ENCODE data around the gene CRB2.

The CRB2 gene

GRCh38 chr9:123353984-123354591 lies 1.9 kb upstream of the CRB2 start:
- Histone ChIP-seq H3K14ac (ENCODE audit: low read length) (peak overlapping the region; percentile 5), H2BK5ac (ENCODE audit: low read length) (no peak overlapping the region)
- WGBS, 2 donors (ENCODE audit: extremely low coverage in 2 of 2, insufficient read length in 2 of 2, insufficient replicate concordance in 1 of 2), result no CpG with 5 or more reads among the region's 20 CpGs

GRCh38 chr9:123354806-123355508 lies 1.0 kb upstream of the CRB2 start:
- H3K4ac ChIP-seq (ENCODE audit: low read length), result no peak overlapping the region
- H3K4me1 ChIP-seq (ENCODE audit: control insufficient read depth in 2 of 2, insufficient read depth in 1 of 2, low read depth in 1 of 2, low read length in 2 of 2), result peaks cover 29% of the 10 kb centered on the region in 2 donors
- no peak overlapping the region for H4K8ac ChIP-seq (ENCODE audit: low read depth, low read length)
- no peak for DNase-seq (ENCODE audit: low spot score)
- no peak overlapping the region for H3K4me2 ChIP-seq (ENCODE audit: insufficient read depth, low read length, poor library complexity, severe bottlenecking)
- H2AFZ ChIP-seq (ENCODE audit: low read length), result no peak overlapping the region
- peaks cover 3% of the 10 kb centered on the region for H3K79me1 ChIP-seq (ENCODE audit: low read depth, low read length)
- peaks cover 0 to 2% of the 10 kb centered on the region in 2 donors for H3K36me3 ChIP-seq (replicated peaks in 1 of 2; ENCODE audit: control insufficient read depth in 2 of 2, insufficient read depth in 2 of 2, low read length in 2 of 2)
- H4K91ac ChIP-seq (ENCODE audit: low read depth, low read length, poor library complexity), result no peak overlapping the region
- no peak overlapping the region for H3K14ac ChIP-seq (ENCODE audit: low read length)
- H2BK15ac ChIP-seq (ENCODE audit: low read length), result peak overlapping the region; percentile 39
- no peak overlapping the region for H2BK5ac ChIP-seq (ENCODE audit: low read length)
- no peaks in the 10 kb centered on the region for H3K9me3 ChIP-seq (replicated peaks in 1 of 2; ENCODE audit: control insufficient read depth in 2 of 2, insufficient read depth in 1 of 2, low read depth in 1 of 2, low read length in 2 of 2)
- no peak overlapping the region for H3K9ac ChIP-seq (ENCODE audit: low read depth, low read length, poor library complexity)
- H2BK120ac ChIP-seq (ENCODE audit: low read depth, low read length), result peak overlapping the region; percentile 35
- no peak overlapping the region for H3K23ac ChIP-seq (ENCODE audit: low read depth, low read length, poor library complexity)
- H3K27me3 ChIP-seq (ENCODE audit: control insufficient read depth in 3 of 3, insufficient read depth in 3 of 3, low read depth in 1 of 3, low read length in 3 of 3), result peaks cover 0 to 3% (median 0%) of the 10 kb centered on the region in 3 experiments
- H2BK12ac ChIP-seq (ENCODE audit: low read length), result no peak overlapping the region
- no CpG with 5 or more reads among the region's 9 CpGs for WGBS, 2 donors (ENCODE audit: extremely low coverage in 2 of 2, insufficient read length in 2 of 2, insufficient replicate concordance in 1 of 2)
- peak overlapping the region; percentile 56 for H2AK5ac ChIP-seq (ENCODE audit: low read depth, low read length)
- no peak overlapping the region for H3K27ac ChIP-seq (replicated peaks; ENCODE audit: low read length)
- H3K18ac ChIP-seq (ENCODE audit: low read length), result peak overlapping the region; percentile 32
- no peak overlapping the region for H3K4me3 ChIP-seq (ENCODE audit: low read length in 2 of 2)

More at GRCh38 chr9:123353984-123354591, 1.9 kb upstream of the CRB2 start:
- Histone ChIP-seq H3K9ac (ENCODE audit: low read depth, low read length, poor library complexity) (peak overlapping the region; percentile 73), H3K36me3 (replicated peaks in 1 of 2; ENCODE audit: control insufficient read depth in 2 of 2, insufficient read depth in 2 of 2, low read length in 2 of 2) (peaks cover 0 to 2% of the 10 kb centered on the region in 2 donors), H2AFZ (ENCODE audit: low read length) (peak overlapping the region; percentile 12), H4K8ac (ENCODE audit: low read depth, low read length) (no peak overlapping the region), H3K18ac (ENCODE audit: low read length) (peak overlapping the region; percentile 85), H3K23ac (ENCODE audit: low read depth, low read length, poor library complexity) (peak overlapping the region; percentile 8), H4K91ac (ENCODE audit: low read depth, low read length, poor library complexity) (no peak overlapping the region), H3K79me1 (ENCODE audit: low read depth, low read length) (peaks cover 3% of the 10 kb centered on the region), H2BK120ac (ENCODE audit: low read depth, low read length) (peak overlapping the region; percentile 4), H3K4me2 (ENCODE audit: insufficient read depth, low read length, poor library complexity, severe bottlenecking) (peak overlapping the region; percentile 35), H3K4ac (ENCODE audit: low read length) (peak overlapping the region; percentile 30), H2BK12ac (ENCODE audit: low read length) (no peak overlapping the region), H3K4me3 (ENCODE audit: low read length in 2 of 2) (no peak overlapping the region), H3K27ac (replicated peaks; ENCODE audit: low read length) (no peak overlapping the region), H3K4me1 (ENCODE audit: control insufficient read depth in 2 of 2, insufficient read depth in 1 of 2, low read depth in 1 of 2, low read length in 2 of 2) (peaks cover 22 to 25% of the 10 kb centered on the region in 2 donors), H2AK5ac (ENCODE audit: low read depth, low read length) (peak overlapping the region; percentile 96), H3K9me3 (replicated peaks in 1 of 2; ENCODE audit: control insufficient read depth in 2 of 2, insufficient read depth in 1 of 2, low read depth in 1 of 2, low read length in 2 of 2) (no peaks in the 10 kb centered on the region), H3K27me3 (ENCODE audit: control insufficient read depth in 3 of 3, insufficient read depth in 3 of 3, low read depth in 1 of 3, low read length in 3 of 3) (peaks cover 0 to 3% (median 0%) of the 10 kb centered on the region in 3 experiments), H2BK15ac (ENCODE audit: low read length) (peak overlapping the region; percentile 86)
- peak; percentile 81 for DNase-seq (ENCODE audit: low spot score)

- peak overlapping the region; percentile 46 for H3K23ac ChIP-seq (ENCODE audit: low read depth, low read length, poor library complexity)
- H4K8ac ChIP-seq (ENCODE audit: low read depth, low read length), result peak overlapping the region; percentile 99
- peak overlapping the region; percentile 85 to 89 for H3K4me3 ChIP-seq (ENCODE audit: low read length in 2 of 2)
- peak overlapping the region; percentile 94 for H3K27ac ChIP-seq (replicated peaks; ENCODE audit: low read length)
- H2AFZ ChIP-seq (ENCODE audit: low read length), result no peak overlapping the region
- H3K18ac ChIP-seq (ENCODE audit: low read length), result peak overlapping the region; percentile 99
- peak overlapping the region; percentile 75 for H2BK15ac ChIP-seq (ENCODE audit: low read length)
- H2BK5ac ChIP-seq (ENCODE audit: low read length), result peak overlapping the region; percentile 99
- peaks cover 0 to 3% (median 0%) of the 10 kb centered on the region in 3 experiments for H3K27me3 ChIP-seq (ENCODE audit: control insufficient read depth in 3 of 3, insufficient read depth in 3 of 3, low read depth in 1 of 3, low read length in 3 of 3)
- no CpG with 5 or more reads among the region's 19 CpGs for WGBS, 2 donors (ENCODE audit: extremely low coverage in 2 of 2, insufficient read length in 2 of 2, insufficient replicate concordance in 1 of 2)
- H3K4ac ChIP-seq (ENCODE audit: low read length), result peak overlapping the region; percentile 95
- DNase-seq (ENCODE audit: low spot score), result peak; percentile 81
- peak overlapping the region; percentile 71 for H2AK5ac ChIP-seq (ENCODE audit: low read depth, low read length)
- H3K4me2 ChIP-seq (ENCODE audit: insufficient read depth, low read length, poor library complexity, severe bottlenecking), result peak overlapping the region; percentile 74
- H3K14ac ChIP-seq (ENCODE audit: low read length), result peak overlapping the region; percentile 50
- H3K9ac ChIP-seq (ENCODE audit: low read depth, low read length, poor library complexity), result peak overlapping the region; percentile 94
- H2BK120ac ChIP-seq (ENCODE audit: low read depth, low read length), result peak overlapping the region; percentile 56
- peak overlapping the region; percentile 99 for H2BK12ac ChIP-seq (ENCODE audit: low read length)
- no peaks in the 10 kb centered on the region for H3K9me3 ChIP-seq (replicated peaks in 1 of 2; ENCODE audit: control insufficient read depth in 2 of 2, insufficient read depth in 1 of 2, low read depth in 1 of 2, low read length in 2 of 2)
- H3K36me3 ChIP-seq (replicated peaks in 1 of 2; ENCODE audit: control insufficient read depth in 2 of 2, insufficient read depth in 2 of 2, low read length in 2 of 2), result peaks cover 2 to 9% of the 10 kb centered on the region in 2 donors
- H3K79me1 ChIP-seq (ENCODE audit: low read depth, low read length), result peaks cover 8% of the 10 kb centered on the region
- peaks cover 45 to 48% of the 10 kb centered on the region in 2 donors for H3K4me1 ChIP-seq (ENCODE audit: control insufficient read depth in 2 of 2, insufficient read depth in 1 of 2, low read depth in 1 of 2, low read length in 2 of 2)
- H4K91ac ChIP-seq (ENCODE audit: low read depth, low read length, poor library complexity), result peak overlapping the region; percentile 81
Observed at GRCh38 chr9:123356851-123357742, 1.1 kb downstream of the CRB2 start.

Data from neuronal stem cell (in vitro differentiated cells).